HepG2 (cell line): Measurements from ENCODE around the gene FXYD4. TPM values are rescaled to one million over a fixed set of nuclear protein-coding genes. Genes with fewer than 3 reads are reported as not detected.

Experiments
- ADNP ChIP-seq: sonication (generic); formaldehyde crosslinking; IDR thresholded peaks from 2 replicates; pipeline ENCODE4 v1.4.0; 2020; ENCODE audit warnings: missing genetic modification reagents
- GTF2F1 ChIP-seq: fragments of 150-350 bp; IDR thresholded peaks from 2 replicates; pipeline ENCODE4 v1.6.1; 2014; ENCODE audit warnings: low read length
- HNRNPK ChIP-seq: fragments of 200-400 bp; formaldehyde crosslinking; IDR thresholded peaks from 2 replicates; pipeline ENCODE4 v1.6.1; 2018; ENCODE audit warnings: low read length, low read depth, moderate library complexity, mild to moderate bottlenecking; ENCODE audit not compliant: poor library complexity, severe bottlenecking
- JUNB ChIP-seq: sonication (generic); formaldehyde crosslinking; IDR thresholded peaks from 2 replicates; pipeline ENCODE4 v1.8.0; 2022; ENCODE audit warnings: missing genetic modification reagents, mild to moderate bottlenecking, borderline replicate concordance
- MBD4 ChIP-seq: IDR thresholded peaks from 2 replicates; pipeline ENCODE4 v1.6.1; 2012; ENCODE audit warnings: low read length, inconsistent platforms, borderline replicate concordance
- MIER3 ChIP-seq: IDR thresholded peaks from 2 replicates; pipeline ENCODE4 v1.6.1; 2016; ENCODE audit warnings: missing compliant biosample characterization, borderline replicate concordance
- NFE2L1 ChIP-seq: sonication (generic); formaldehyde crosslinking; IDR thresholded peaks from 2 replicates; pipeline ENCODE4 v1.4.0; 2020; ENCODE audit warnings: missing genetic modification reagents, mild to moderate bottlenecking, borderline replicate concordance
- NONO ChIP-seq, 2 experiments: fragments of 450-650 bp in 1 of 2; sonication (generic) in 1 of 2; formaldehyde crosslinking in 1 of 2; IDR thresholded peaks in 1 of 2; conservative IDR thresholded peaks in 1 of 2; 2 replicates each; pipeline versions ENCODE4 v1.6.1 to v1.8.0; 2017 to 2022; ENCODE audit warnings: mild to moderate bottlenecking in 1 of 2, missing genetic modification reagents in 1 of 2, moderate library complexity in 1 of 2
- PCBP1 ChIP-seq: fragments of 200-400 bp; formaldehyde crosslinking; IDR thresholded peaks from 2 replicates; pipeline ENCODE4 v1.6.1; 2017; ENCODE audit warnings: mild to moderate bottlenecking, low read depth, low read length, borderline replicate concordance
- PHF20 ChIP-seq: sonication (generic); formaldehyde crosslinking; IDR thresholded peaks from 2 replicates; pipeline ENCODE4 v1.5.0; 2020; ENCODE audit warnings: mild to moderate bottlenecking, missing genetic modification reagents
- POLR2AphosphoS5 ChIP-seq: IDR thresholded peaks from 2 replicates; pipeline ENCODE4 v1.6.1; 2012; ENCODE audit warnings: low read depth, low read length
- SALL2 ChIP-seq: sonication (generic); formaldehyde crosslinking; IDR thresholded peaks from 2 replicates; pipeline ENCODE4 v1.8.1; 2023; ENCODE audit warnings: mild to moderate bottlenecking, missing genetic modification reagents, inconsistent platforms
- ZNF460 ChIP-seq: sonication (generic); formaldehyde crosslinking; IDR thresholded peaks from 2 replicates; pipeline ENCODE4 v1.5.1; 2020; ENCODE audit warnings: missing genetic modification reagents, mild to moderate bottlenecking, borderline replicate concordance
- ZNF557 ChIP-seq: sonication (generic); formaldehyde crosslinking; IDR thresholded peaks from 2 replicates; pipeline ENCODE4 v1.4.0; 2020; ENCODE audit warnings: missing genetic modification reagents
- ZNF713 ChIP-seq: sonication (generic); formaldehyde crosslinking; IDR thresholded peaks from 2 replicates; pipeline ENCODE4 v1.4.0; 2020; ENCODE audit warnings: mild to moderate bottlenecking, missing genetic modification reagents
- polyA plus RNA-seq, 8 experiments: library from polyadenylated mRNA; depleted of rRNA in 3 of 8; stranded (reverse) in 7 of 8; unstranded in 1 of 8; fragments of >200 nt; fragmentation: Illumina TruSeq in 4 of 8; extraction: Trizol in 4 of 8; gene quantifications; 2 replicates each; pipeline versions ENCODE4 v1.2.1 to v1.2.3, GENCODE V29; 2011 to 2016; ENCODE audit warnings: low read depth in 4 of 8, missing spikeins in 1 of 8, mixed read lengths in 1 of 8; ENCODE audit not compliant: insufficient read depth in 1 of 8
- total RNA-seq, 5 experiments: library from RNA; depleted of rRNA; stranded (reverse); fragments of >200 nt; fragmentation: Illumina TruSeq; extraction: Trizol; gene quantifications; 2 replicates each; pipeline ENCODE4 v1.2.3, GENCODE V29; 2016; ENCODE audit warnings: low read depth in 1 of 5
- TF ChIP-seq, protein P1 (sequence below): sonication (generic); formaldehyde crosslinking; IDR thresholded peaks from 2 replicates; pipeline ENCODE4 v1.5.1; 2020; ENCODE audit warnings: mild to moderate bottlenecking, moderate library complexity, missing genetic modification reagents
- TF ChIP-seq, protein P2 (sequence below): sonication (generic); formaldehyde crosslinking; IDR thresholded peaks from 2 replicates; pipeline ENCODE4 v1.9.0; 2022; ENCODE audit warnings: missing genetic modification reagents, mild to moderate bottlenecking, borderline replicate concordance
- TF ChIP-seq, protein P3 (sequence below): sonication (generic); formaldehyde crosslinking; IDR thresholded peaks from 2 replicates; pipeline ENCODE4 v1.8.1; 2023; ENCODE audit warnings: mild to moderate bottlenecking, moderate library complexity, missing genetic modification reagents
- TF ChIP-seq, protein P4 (sequence below): sonication (generic); formaldehyde crosslinking; IDR thresholded peaks from 2 replicates; pipeline ENCODE4 v1.5.1; 2020; ENCODE audit warnings: missing genetic modification reagents, mild to moderate bottlenecking, borderline replicate concordance

FXYD4 gene
- total and polyA plus RNA-seq, 2 of the 13 experiments (the other 11 are each of a cell fraction or from before 2014, with no cell fraction given), result not detected

DNA sequence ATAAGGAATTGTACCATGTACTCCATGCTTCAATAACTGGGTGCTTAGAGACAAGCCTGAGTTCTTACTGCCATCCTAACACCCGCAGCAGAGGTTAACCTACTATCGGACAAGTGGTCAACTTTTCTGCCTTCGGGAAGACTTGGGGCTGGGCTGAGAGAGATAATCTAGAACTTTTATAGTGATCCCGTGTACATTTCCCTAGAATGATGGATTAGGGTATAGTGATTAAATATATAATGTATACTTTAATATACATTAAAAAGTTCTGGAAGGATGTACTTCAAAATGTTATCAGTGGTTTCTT lies 49.7 kb downstream of the FXYD4 start (continued):
- no peak for TF ChIP-seq ZNF713
- TF ChIP-seq ZNF557, result no peak
- TF ChIP-seq, protein P1, sequence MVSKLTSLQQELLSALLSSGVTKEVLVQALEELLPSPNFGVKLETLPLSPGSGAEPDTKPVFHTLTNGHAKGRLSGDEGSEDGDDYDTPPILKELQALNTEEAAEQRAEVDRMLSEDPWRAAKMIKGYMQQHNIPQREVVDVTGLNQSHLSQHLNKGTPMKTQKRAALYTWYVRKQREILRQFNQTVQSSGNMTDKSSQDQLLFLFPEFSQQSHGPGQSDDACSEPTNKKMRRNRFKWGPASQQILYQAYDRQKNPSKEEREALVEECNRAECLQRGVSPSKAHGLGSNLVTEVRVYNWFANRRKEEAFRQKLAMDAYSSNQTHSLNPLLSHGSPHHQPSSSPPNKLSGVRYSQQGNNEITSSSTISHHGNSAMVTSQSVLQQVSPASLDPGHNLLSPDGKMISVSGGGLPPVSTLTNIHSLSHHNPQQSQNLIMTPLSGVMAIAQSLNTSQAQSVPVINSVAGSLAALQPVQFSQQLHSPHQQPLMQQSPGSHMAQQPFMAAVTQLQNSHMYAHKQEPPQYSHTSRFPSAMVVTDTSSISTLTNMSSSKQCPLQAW (CRISPR knock-in tag), result no peak; the same call in 1 of the 2 replicates
- TF ChIP-seq ZNF460 (CRISPR knock-in tag), result no peak
- no peak for TF ChIP-seq NFE2L1 (CRISPR knock-in tag)
- TF ChIP-seq MBD4, result 0 out of 2 replicates have a peak, but pooled peaks have one; percentile 55
- no peak for TF ChIP-seq PHF20
- TF ChIP-seq, protein P2, sequence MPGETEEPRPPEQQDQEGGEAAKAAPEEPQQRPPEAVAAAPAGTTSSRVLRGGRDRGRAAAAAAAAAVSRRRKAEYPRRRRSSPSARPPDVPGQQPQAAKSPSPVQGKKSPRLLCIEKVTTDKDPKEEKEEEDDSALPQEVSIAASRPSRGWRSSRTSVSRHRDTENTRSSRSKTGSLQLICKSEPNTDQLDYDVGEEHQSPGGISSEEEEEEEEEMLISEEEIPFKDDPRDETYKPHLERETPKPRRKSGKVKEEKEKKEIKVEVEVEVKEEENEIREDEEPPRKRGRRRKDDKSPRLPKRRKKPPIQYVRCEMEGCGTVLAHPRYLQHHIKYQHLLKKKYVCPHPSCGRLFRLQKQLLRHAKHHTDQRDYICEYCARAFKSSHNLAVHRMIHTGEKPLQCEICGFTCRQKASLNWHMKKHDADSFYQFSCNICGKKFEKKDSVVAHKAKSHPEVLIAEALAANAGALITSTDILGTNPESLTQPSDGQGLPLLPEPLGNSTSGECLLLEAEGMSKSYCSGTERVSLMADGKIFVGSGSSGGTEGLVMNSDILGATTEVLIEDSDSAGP (CRISPR knock-in tag), result 0 out of 2 replicates have a peak, but pooled peaks have one; percentile 9
- TF ChIP-seq, protein P3, sequence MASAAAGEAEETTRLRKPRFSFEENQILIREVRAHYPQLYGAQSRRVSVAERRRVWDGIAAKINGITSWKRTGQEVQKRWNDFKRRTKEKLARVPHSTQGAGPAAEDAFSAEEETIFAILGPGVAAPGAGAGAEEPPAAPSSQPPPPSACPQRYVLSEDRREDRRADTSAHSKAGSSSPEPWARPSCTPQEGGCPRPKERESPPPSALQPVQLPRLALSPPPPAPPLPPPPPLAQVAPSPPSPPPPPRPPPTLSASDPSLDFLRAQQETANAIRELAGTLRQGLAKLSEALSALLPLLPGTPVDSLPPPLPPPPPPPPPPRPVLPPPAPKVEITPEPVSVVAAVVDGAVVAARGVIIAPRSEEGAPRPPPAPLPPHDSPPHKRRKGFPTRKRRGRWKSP (CRISPR knock-in tag), result 0 out of 2 replicates have a peak, but pooled peaks have one; percentile 22
- TF ChIP-seq, protein P4, sequence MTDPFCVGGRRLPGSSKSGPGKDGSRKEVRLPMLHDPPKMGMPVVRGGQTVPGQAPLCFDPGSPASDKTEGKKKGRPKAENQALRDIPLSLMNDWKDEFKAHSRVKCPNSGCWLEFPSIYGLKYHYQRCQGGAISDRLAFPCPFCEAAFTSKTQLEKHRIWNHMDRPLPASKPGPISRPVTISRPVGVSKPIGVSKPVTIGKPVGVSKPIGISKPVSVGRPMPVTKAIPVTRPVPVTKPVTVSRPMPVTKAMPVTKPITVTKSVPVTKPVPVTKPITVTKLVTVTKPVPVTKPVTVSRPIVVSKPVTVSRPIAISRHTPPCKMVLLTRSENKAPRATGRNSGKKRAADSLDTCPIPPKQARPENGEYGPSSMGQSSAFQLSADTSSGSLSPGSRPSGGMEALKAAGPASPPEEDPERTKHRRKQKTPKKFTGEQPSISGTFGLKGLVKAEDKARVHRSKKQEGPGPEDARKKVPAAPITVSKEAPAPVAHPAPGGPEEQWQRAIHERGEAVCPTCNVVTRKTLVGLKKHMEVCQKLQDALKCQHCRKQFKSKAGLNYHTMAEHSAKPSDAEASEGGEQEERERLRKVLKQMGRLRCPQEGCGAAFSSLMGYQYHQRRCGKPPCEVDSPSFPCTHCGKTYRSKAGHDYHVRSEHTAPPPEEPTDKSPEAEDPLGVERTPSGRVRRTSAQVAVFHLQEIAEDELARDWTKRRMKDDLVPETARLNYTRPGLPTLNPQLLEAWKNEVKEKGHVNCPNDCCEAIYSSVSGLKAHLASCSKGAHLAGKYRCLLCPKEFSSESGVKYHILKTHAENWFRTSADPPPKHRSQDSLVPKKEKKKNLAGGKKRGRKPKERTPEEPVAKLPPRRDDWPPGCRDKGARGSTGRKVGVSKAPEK (CRISPR knock-in tag), result no peak
- TF ChIP-seq NONO (IDR thresholded peaks at IDR 0.05), result no peak
- no peak for TF ChIP-seq NONO (CRISPR knock-in tag; conservative IDR thresholded peaks at IDR 0.05)
- TF ChIP-seq MIER3, result 0 out of 2 replicates have a peak, but pooled peaks have one; percentile 1
- TF ChIP-seq ADNP (CRISPR knock-in tag), result no peak
- no peak for TF ChIP-seq JUNB (CRISPR knock-in tag)
- TF ChIP-seq GTF2F1, result 0 out of 2 replicates have a peak, but pooled peaks have one; percentile 4
- TF ChIP-seq PCBP1, result no peak
- no peak for TF ChIP-seq HNRNPK
- TF ChIP-seq SALL2 (CRISPR knock-in tag), result 0 out of 2 replicates have a peak, but pooled peaks have one; percentile 6
- TF ChIP-seq POLR2AphosphoS5, result peak; percentile 8; the same call in 1 of the 2 replicates
